Measurements from ENCODE around the gene RRBP1. TPM values are rescaled to one million over a fixed set of nuclear protein-coding genes. Genes with fewer than 3 reads are reported as not detected.
A peak's percentile ranks its signal among the peaks of the same experiment; 100 is the strongest.

RRBP1 gene
- total RNA-seq, 2 donors from 2014 or later, result 191 to 212 TPM

DNA sequence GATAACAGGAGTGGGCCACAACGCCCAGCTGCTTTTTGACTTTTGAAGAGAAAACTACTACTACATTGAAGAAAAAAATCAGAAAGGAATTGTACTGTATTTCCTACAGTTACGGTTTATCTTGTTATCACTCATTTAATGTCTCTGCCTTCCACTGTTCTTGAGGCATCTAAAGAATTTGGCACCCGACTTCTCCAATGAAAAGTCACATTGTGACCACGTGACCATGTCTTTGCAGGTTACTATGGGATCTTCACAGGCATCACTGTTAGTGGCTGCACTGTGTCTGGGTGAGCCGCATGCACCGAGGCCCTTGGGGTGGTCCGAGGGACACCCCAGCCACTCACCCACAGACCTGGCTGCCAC, 26.8 kb downstream of the RRBP1 start:
- Mint-ChIP-seq H3K36me3 (ENCODE audit: low read depth) (peaks cover 52% of the 10 kb centered on the region), H3K9me3 (peaks cover 26% of the 10 kb centered on the region), H3K27ac (peak overlapping the region; percentile 97), H3K4me1 (peaks cover 31% of the 10 kb centered on the region), H3K4me3 (no peak overlapping the region), H3K27me3 (ENCODE audit: insufficient read depth) (no peaks in the 10 kb centered on the region)
- DNase-seq, result peak; percentile 86
- H3K4me1 ChIP-seq (ENCODE audit: control insufficient read depth, insufficient read depth, low read length), result peaks cover 18% of the 10 kb centered on the region
- TF ChIP-seq, protein P1, sequence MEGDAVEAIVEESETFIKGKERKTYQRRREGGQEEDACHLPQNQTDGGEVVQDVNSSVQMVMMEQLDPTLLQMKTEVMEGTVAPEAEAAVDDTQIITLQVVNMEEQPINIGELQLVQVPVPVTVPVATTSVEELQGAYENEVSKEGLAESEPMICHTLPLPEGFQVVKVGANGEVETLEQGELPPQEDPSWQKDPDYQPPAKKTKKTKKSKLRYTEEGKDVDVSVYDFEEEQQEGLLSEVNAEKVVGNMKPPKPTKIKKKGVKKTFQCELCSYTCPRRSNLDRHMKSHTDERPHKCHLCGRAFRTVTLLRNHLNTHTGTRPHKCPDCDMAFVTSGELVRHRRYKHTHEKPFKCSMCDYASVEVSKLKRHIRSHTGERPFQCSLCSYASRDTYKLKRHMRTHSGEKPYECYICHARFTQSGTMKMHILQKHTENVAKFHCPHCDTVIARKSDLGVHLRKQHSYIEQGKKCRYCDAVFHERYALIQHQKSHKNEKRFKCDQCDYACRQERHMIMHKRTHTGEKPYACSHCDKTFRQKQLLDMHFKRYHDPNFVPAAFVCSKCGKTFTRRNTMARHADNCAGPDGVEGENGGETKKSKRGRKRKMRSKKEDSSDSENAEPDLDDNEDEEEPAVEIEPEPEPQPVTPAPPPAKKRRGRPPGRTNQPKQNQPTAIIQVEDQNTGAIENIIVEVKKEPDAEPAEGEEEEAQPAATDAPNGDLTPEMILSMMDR (conservative IDR thresholded peaks at IDR 0.05), result peak; percentile 17
- H3K27ac ChIP-seq (ENCODE audit: low read depth, low read length), result no peak overlapping the region
- H3K4me3 ChIP-seq (ENCODE audit: low read length), result no peak overlapping the region
- H3K9me3 ChIP-seq (ENCODE audit: control insufficient read depth, low read length), result peaks cover 16% of the 10 kb centered on the region
- peak overlapping the region; percentile 7 for H3K9ac ChIP-seq (ENCODE audit: extremely low read depth, low read length, poor library complexity, severe bottlenecking)
- H3K27me3 ChIP-seq (ENCODE audit: control insufficient read depth, insufficient read depth, low read length, poor library complexity, severe bottlenecking), result no peaks in the 10 kb centered on the region
- 61 to 68% methylated on average over 5 to 7 of the region's 7 CpGs for WGBS, 2 experiments (ENCODE audit: insufficient coverage in 1 of 2, insufficient read length in 1 of 2)
- peaks cover 68% of the 10 kb centered on the region for H3K36me3 ChIP-seq (ENCODE audit: control insufficient read depth, insufficient read depth, low read length)

DNA sequence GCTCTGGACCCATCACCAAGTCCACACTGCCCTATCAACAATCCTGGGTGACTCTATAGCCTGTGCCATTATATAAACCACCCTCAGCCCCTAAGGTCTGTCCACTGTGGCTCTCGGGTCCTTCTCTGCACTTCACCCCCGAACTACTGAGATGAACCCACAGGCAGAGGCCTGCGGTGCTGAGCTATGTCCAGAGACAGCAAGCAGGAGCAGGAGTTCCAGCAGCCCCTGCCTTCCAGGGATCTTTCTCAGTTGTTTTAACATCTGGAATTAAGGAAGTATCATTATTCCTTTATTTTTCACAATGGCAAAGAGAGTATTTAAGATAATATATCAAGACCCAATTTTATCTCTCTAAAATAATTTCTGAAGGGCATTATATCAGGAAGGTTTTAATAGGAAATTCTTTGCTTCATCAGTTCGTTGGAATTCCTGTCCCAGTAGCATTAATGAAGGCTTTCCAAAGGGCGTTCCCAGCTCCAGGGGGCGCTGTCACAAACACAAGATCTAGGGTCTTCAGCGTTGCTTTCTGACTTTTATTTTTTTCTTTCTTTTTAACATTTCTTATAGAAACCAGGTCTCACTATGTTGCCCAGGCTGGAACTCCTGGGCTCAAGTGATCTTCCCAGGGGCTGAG, 27.3 kb downstream of the RRBP1 start:
- Mint-ChIP-seq H3K9me3 (peaks cover 21% of the 10 kb centered on the region), H3K27me3 (ENCODE audit: insufficient read depth) (no peaks in the 10 kb centered on the region), H3K36me3 (ENCODE audit: low read depth) (peaks cover 47% of the 10 kb centered on the region), H3K27ac (peak overlapping the region; percentile 97), H3K4me3 (no peak overlapping the region), H3K4me1 (peaks cover 34% of the 10 kb centered on the region)
- Histone ChIP-seq H3K4me3 (ENCODE audit: low read length) (no peak overlapping the region), H3K4me1 (ENCODE audit: control insufficient read depth, insufficient read depth, low read length) (peaks cover 21% of the 10 kb centered on the region), H3K27me3 (ENCODE audit: control insufficient read depth, insufficient read depth, low read length, poor library complexity, severe bottlenecking) (no peaks in the 10 kb centered on the region), H3K9ac (ENCODE audit: extremely low read depth, low read length, poor library complexity, severe bottlenecking) (peak overlapping the region; percentile 7), H3K27ac (ENCODE audit: low read depth, low read length) (no peak overlapping the region), H3K36me3 (ENCODE audit: control insufficient read depth, insufficient read depth, low read length) (peaks cover 67% of the 10 kb centered on the region), H3K9me3 (ENCODE audit: control insufficient read depth, low read length) (peaks cover 11% of the 10 kb centered on the region)
- DNase-seq, result peak; percentile 93
- TF ChIP-seq, protein P1 (conservative IDR thresholded peaks at IDR 0.05), result peak; percentile 97
- WGBS, 2 experiments (ENCODE audit: insufficient coverage in 1 of 2, insufficient read length in 1 of 2), result 56 to 72% methylated on average over 3 to 7 of the region's 7 CpGs

GRCh38 chr20:17653835-17654648, 28.0 kb downstream of the RRBP1 start:
- DNase-seq, result no peak
- Mint-ChIP-seq H3K4me3 (no peak overlapping the region), H3K9me3 (peaks cover 17% of the 10 kb centered on the region), H3K36me3 (ENCODE audit: low read depth) (peaks cover 45% of the 10 kb centered on the region), H3K4me1 (peaks cover 39% of the 10 kb centered on the region), H3K27me3 (ENCODE audit: insufficient read depth) (no peaks in the 10 kb centered on the region), H3K27ac (peak overlapping the region; percentile 57)
- TF ChIP-seq, protein P1 (conservative IDR thresholded peaks at IDR 0.05), result no peak
- H3K27ac ChIP-seq (ENCODE audit: low read depth, low read length), result no peak overlapping the region
- H3K9ac ChIP-seq (ENCODE audit: extremely low read depth, low read length, poor library complexity, severe bottlenecking), result no peak overlapping the region
- H3K36me3 ChIP-seq (ENCODE audit: control insufficient read depth, insufficient read depth, low read length), result peaks cover 67% of the 10 kb centered on the region
- WGBS, 2 experiments (ENCODE audit: insufficient coverage in 1 of 2, insufficient read length in 1 of 2), result 96% methylated on average over 5 to 11 of the region's 11 CpGs
- H3K4me3 ChIP-seq (ENCODE audit: low read length), result no peak overlapping the region
- peaks cover 25% of the 10 kb centered on the region for H3K4me1 ChIP-seq (ENCODE audit: control insufficient read depth, insufficient read depth, low read length)
- no peaks in the 10 kb centered on the region for H3K27me3 ChIP-seq (ENCODE audit: control insufficient read depth, insufficient read depth, low read length, poor library complexity, severe bottlenecking)
- peaks cover 9% of the 10 kb centered on the region for H3K9me3 ChIP-seq (ENCODE audit: control insufficient read depth, low read length)

Data from endodermal cell (in vitro differentiated cells).